CD4-positive, alpha-beta T cell treated with Interleukin-2 at 100 ng/mL for 4 hours (primary cell): ENCODE results near the gene TBCK.
A peak's percentile ranks its signal among the peaks of the same experiment; 100 is the strongest.
"Not testable (repeated sequence)": the region's sequence is repeated elsewhere in the genome, so short reads cannot be mapped to it uniquely, and the experiment has no call there.

ENCODE experiments used
- DNase-seq: peaks from one replicate; pipeline ENCODE4 v3.0.0-alpha.2; 2020; ENCODE audit warnings: low spot score

TBCK gene

GRCh38 chr4:106284227-106284626 lies 31.8 kb downstream of the TBCK start:
- DNase-seq = no peak

GRCh38 chr4:106277140-106277675 lies 38.8 kb downstream of the TBCK start:
- DNase-seq = no peak

GRCh38 chr4:106273831-106274230 lies 42.2 kb downstream of the TBCK start:
- no peak for DNase-seq

- DNase-seq = no peak
Observed at GRCh38 chr4:106270736-106271135, 45.3 kb downstream of the TBCK start.

- DNase-seq = no peak
Observed at GRCh38 chr4:106269711-106270110, 46.3 kb downstream of the TBCK start.

GRCh38 chr4:106268786-106269185 lies 47.2 kb downstream of the TBCK start:
- DNase-seq = no peak

- peak; percentile 13 for DNase-seq
Observed at GRCh38 chr4:106266201-106266600, 49.8 kb downstream of the TBCK start.

GRCh38 chr4:106264331-106264728 lies 51.7 kb downstream of the TBCK start:
- DNase-seq = no peak

- DNase-seq = no peak
Observed at GRCh38 chr4:106263594-106264330, 52.2 kb downstream of the TBCK start.

GRCh38 chr4:106261980-106262379 lies 54.0 kb downstream of the TBCK start:
- DNase-seq = no peak

- no peak for DNase-seq
Observed at GRCh38 chr4:106258145-106259045, 57.6 kb downstream of the TBCK start.

- no peak for DNase-seq
Observed at GRCh38 chr4:106256190-106256589, 59.8 kb downstream of the TBCK start.

- no peak for DNase-seq
Observed at GRCh38 chr4:106255195-106255594, 60.8 kb downstream of the TBCK start.

GRCh38 chr4:106253364-106254129 lies 62.5 kb downstream of the TBCK start:
- no peak for DNase-seq

- DNase-seq = no peak
Observed at GRCh38 chr4:106247600-106247999, 68.4 kb downstream of the TBCK start.

GRCh38 chr4:106246441-106246840 lies 69.6 kb downstream of the TBCK start:
- no peak for DNase-seq

GRCh38 chr4:106245176-106245575 lies 70.8 kb downstream of the TBCK start:
- no peak for DNase-seq

GRCh38 chr4:106240699-106241098 lies 75.3 kb downstream of the TBCK start:
- no peak for DNase-seq

- DNase-seq = peak; percentile 12
Observed at GRCh38 chr4:106238820-106239420, 77.1 kb downstream of the TBCK start.

- DNase-seq = no peak
Observed at GRCh38 chr4:106231931-106232330, 84.1 kb downstream of the TBCK start.

- no peak for DNase-seq
Observed at GRCh38 chr4:106222548-106222947, 93.5 kb downstream of the TBCK start.

- not testable (repeated sequence) for DNase-seq
Observed at GRCh38 chr4:106213291-106213690, 102.7 kb downstream of the TBCK start.
